Body of pancreas (tissue), 4 donors: ENCODE data around the gene ANKRD13D.

ENCODE experiments used
- POLR2A ChIP-seq, 3 donors: fragments of 450-650 bp; IDR thresholded peaks; one replicate each; pipeline ENCODE4 v1.6.1; 2016; ENCODE audit warnings: antibody characterized with exemption in 3 of 3, mild to moderate bottlenecking in 2 of 3
- TF ChIP-seq, protein P1 (sequence below), 7 experiments: fragments of 450-650 bp in 4 of 7; fragments of 200-600 bp in 3 of 7; sonication (generic) in 3 of 7; IDR thresholded peaks; one replicate each; pipeline ENCODE4 v1.5.1; 2016 to 2019; ENCODE audit warnings: antibody characterized with exemption in 7 of 7

DNA sequence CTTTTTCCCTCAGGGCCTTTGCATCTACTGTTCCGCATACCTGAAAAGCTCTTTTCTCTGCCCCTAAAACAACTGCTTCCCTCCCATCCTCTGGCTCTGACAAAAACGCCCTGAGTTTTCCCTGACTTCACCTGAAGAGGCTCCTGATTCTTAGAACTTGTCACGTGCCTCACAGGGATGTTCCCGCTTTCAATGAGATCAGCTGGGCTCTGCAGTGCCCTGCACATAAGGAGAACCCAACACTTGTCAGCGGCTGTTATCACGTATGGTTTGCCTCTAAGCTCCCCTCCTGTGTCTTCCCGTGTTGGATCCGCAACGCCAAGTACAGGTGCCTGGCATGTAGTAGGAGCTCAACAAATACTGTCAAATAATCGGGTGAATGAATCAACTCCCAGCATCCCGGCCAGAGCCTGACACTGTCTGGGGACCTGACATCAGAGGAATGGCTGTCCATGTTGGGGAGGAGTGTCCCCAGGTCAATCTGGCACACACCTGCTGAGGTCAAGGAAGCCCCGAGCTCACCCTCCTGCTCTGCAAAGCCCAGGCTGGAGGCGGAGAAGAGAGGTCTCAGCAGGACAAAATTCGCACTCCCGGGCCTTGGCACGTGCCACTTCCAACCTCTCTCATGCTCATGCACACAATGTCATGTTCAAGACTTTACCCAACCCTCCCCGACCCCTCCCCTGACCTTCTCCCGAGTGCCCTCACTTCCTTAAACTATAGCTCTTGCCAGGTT lies 27.0 kb upstream of the ANKRD13D start:
- TF ChIP-seq, protein P1, sequence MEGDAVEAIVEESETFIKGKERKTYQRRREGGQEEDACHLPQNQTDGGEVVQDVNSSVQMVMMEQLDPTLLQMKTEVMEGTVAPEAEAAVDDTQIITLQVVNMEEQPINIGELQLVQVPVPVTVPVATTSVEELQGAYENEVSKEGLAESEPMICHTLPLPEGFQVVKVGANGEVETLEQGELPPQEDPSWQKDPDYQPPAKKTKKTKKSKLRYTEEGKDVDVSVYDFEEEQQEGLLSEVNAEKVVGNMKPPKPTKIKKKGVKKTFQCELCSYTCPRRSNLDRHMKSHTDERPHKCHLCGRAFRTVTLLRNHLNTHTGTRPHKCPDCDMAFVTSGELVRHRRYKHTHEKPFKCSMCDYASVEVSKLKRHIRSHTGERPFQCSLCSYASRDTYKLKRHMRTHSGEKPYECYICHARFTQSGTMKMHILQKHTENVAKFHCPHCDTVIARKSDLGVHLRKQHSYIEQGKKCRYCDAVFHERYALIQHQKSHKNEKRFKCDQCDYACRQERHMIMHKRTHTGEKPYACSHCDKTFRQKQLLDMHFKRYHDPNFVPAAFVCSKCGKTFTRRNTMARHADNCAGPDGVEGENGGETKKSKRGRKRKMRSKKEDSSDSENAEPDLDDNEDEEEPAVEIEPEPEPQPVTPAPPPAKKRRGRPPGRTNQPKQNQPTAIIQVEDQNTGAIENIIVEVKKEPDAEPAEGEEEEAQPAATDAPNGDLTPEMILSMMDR (IDR thresholded peaks at IDR 0.05): no peak
- no peak for TF ChIP-seq POLR2A (IDR thresholded peaks at IDR 0.05)
